ENCODE results near the gene IARS2.
"Not testable (repeated sequence)": the region's sequence is repeated elsewhere in the genome, so short reads cannot be mapped to it uniquely, and the experiment has no call there.

IARS2 gene
- 62.3 reads per million, percentile 73 among the genes with 10 or more reads in this experiment for total RNA-seq

GRCh38 chr1:220094016-220094911, at the start of gene IARS2:
IARS2 (plus strand) TSS chr1:220094132; CDS start chr1:220094217, 85 bp downstream.
- DNase-seq: peak; percentile 88

GRCh38 chr1:220044678-220045355, 49.1 kb upstream of the IARS2 start:
- DNase-seq: no peak

- DNase-seq: no peak
Measured at GRCh38 chr1:220045356-220046051, 48.4 kb upstream of the IARS2 start.

GRCh38 chr1:220046052-220046930, 47.6 kb upstream of the IARS2 start, which contains the start of gene EPRS1:
EPRS1 (minus strand) TSS chr1:220046505; CDS start chr1:220046388, 117 bp downstream.
- peak; percentile 90 for DNase-seq

- DNase-seq: no peak
Measured at GRCh38 chr1:220056374-220056773, 37.6 kb upstream of the IARS2 start.

- DNase-seq: no peak
Measured at GRCh38 chr1:220060876-220061275, 33.1 kb upstream of the IARS2 start.

- DNase-seq: no peak
Measured at GRCh38 chr1:220062629-220063028, 31.3 kb upstream of the IARS2 start.

GRCh38 chr1:220067269-220068204, 26.4 kb upstream of the IARS2 start:
- no peak for DNase-seq

- DNase-seq: no peak
Measured at GRCh38 chr1:220076861-220077762, 16.8 kb upstream of the IARS2 start.

- no peak for DNase-seq
Measured at GRCh38 chr1:220077887-220078286, 16.0 kb upstream of the IARS2 start.

GRCh38 chr1:220084460-220084859, 9.5 kb upstream of the IARS2 start:
- DNase-seq: no peak

GRCh38 chr1:220086261-220086686, 7.7 kb upstream of the IARS2 start:
- DNase-seq: not testable (repeated sequence)

- peak; percentile 98 for DNase-seq
Measured at GRCh38 chr1:220089650-220090556, 4.0 kb upstream of the IARS2 start, which contains the start of gene BPNT1. BPNT1 (minus strand) TSS chr1:220089788; CDS start chr1:220079846, 9,942 bp downstream.

GRCh38 chr1:220092694-220093093, 1.2 kb upstream of the IARS2 start:
- no peak for DNase-seq

GRCh38 chr1:220093361-220094015, 444 bp upstream of the IARS2 start:
- no peak for DNase-seq

GRCh38 chr1:220099826-220100225, 5.9 kb downstream of the IARS2 start:
- no peak for DNase-seq

- DNase-seq: not testable (repeated sequence)
Measured at GRCh38 chr1:220110473-220110872, 16.5 kb downstream of the IARS2 start.

GRCh38 chr1:220112600-220112999, 18.7 kb downstream of the IARS2 start:
- DNase-seq: not testable (repeated sequence)

Measured in effector CD4-positive, alpha-beta T cell (primary cell).